ENCODE measurements around the gene CTSF. TPM values are rescaled to one million over a fixed set of nuclear protein-coding genes. Genes with fewer than 3 reads are reported as not detected.

CTSF gene
- total and polyA plus RNA-seq, 3 experiments from 2014 or later: 5.6 to 20.6 (median 6.0) TPM

GRCh38 chr11:66529069-66529468 lies 39.3 kb downstream of the CTSF start:
- Mint-ChIP-seq H3K27ac (no peak overlapping the region), H3K4me3 (no peak overlapping the region)

GRCh38 chr11:66524304-66525040 lies 43.9 kb downstream of the CTSF start:
- no peaks in the 10 kb centered on the region for H3K27me3 ChIP-seq (ENCODE audit: insufficient read depth, low read length, poor library complexity, severe bottlenecking)
- no peaks in the 10 kb centered on the region for H3K9me3 ChIP-seq (ENCODE audit: low read length)
- Mint-ChIP-seq H3K27ac (peak overlapping the region in 1 of 8 donors; percentile 10), H3K9me3 (no peaks in the 10 kb centered on the region), H3K27me3 (no peaks in the 10 kb centered on the region), H3K4me1 (no peaks in the 10 kb centered on the region), H3K36me3 (peaks cover 6 to 66% (median 21%) of the 10 kb centered on the region in 3 donors), H3K4me3 (no peak overlapping the region)
- no peaks in the 10 kb centered on the region for H3K4me1 ChIP-seq (ENCODE audit: insufficient read depth, low read length)
- no peak overlapping the region for H3K4me3 ChIP-seq (ENCODE audit: low read length)
- POLR2A ChIA-PET: interaction anchor here (0.6 kb wide), 1 partner anchor 17 kb away, joined by 3 read pairs; no protein-coding TSS in a partner anchor
- no peak overlapping the region for H3K27ac ChIP-seq (ENCODE audit: low read depth, low read length)
- CTCF ChIA-PET: no interaction called here
- H3K36me3 ChIP-seq (ENCODE audit: insufficient read depth, low read length): peaks cover 8% of the 10 kb centered on the region
- no peak for DNase-seq

More at GRCh38 chr11:66529069-66529468, 39.3 kb downstream of the CTSF start:
- H3K36me3 Mint-ChIP-seq: peaks cover 0 to 53% (median 12%) of the 10 kb centered on the region in 3 donors
- H3K9me3 Mint-ChIP-seq: no peaks in the 10 kb centered on the region
- H3K27me3 Mint-ChIP-seq: peaks cover 0 to under 1% of the 10 kb centered on the region in 2 donors
- DNase-seq: no peak
- Histone ChIP-seq H3K4me1 (ENCODE audit: insufficient read depth, low read length) (no peaks in the 10 kb centered on the region), H3K9me3 (ENCODE audit: low read length) (no peaks in the 10 kb centered on the region), H3K27ac (ENCODE audit: low read depth, low read length) (no peak overlapping the region), H3K36me3 (ENCODE audit: insufficient read depth, low read length) (peaks cover 4% of the 10 kb centered on the region), H3K27me3 (ENCODE audit: insufficient read depth, low read length, poor library complexity, severe bottlenecking) (no peaks in the 10 kb centered on the region), H3K4me3 (ENCODE audit: low read length) (no peak overlapping the region)
- POLR2A ChIA-PET: no interaction called here
- H3K4me1 Mint-ChIP-seq: peaks cover 5 to 9% (median 7%) of the 10 kb centered on the region in 3 donors
- CTCF ChIA-PET: no interaction called here

GRCh38 chr11:66523611-66524010 lies 44.8 kb downstream of the CTSF start:
- CTCF ChIA-PET: no interaction called here
- Histone ChIP-seq H3K27me3 (ENCODE audit: insufficient read depth, low read length, poor library complexity, severe bottlenecking) (no peaks in the 10 kb centered on the region), H3K27ac (ENCODE audit: low read depth, low read length) (no peak overlapping the region), H3K4me3 (ENCODE audit: low read length) (no peak overlapping the region), H3K9me3 (ENCODE audit: low read length) (no peaks in the 10 kb centered on the region), H3K4me1 (ENCODE audit: insufficient read depth, low read length) (no peaks in the 10 kb centered on the region), H3K36me3 (ENCODE audit: insufficient read depth, low read length) (peaks cover 11% of the 10 kb centered on the region)
- Mint-ChIP-seq H3K4me1 (no peaks in the 10 kb centered on the region), H3K27me3 (no peaks in the 10 kb centered on the region), H3K27ac (peak overlapping the region in 2 of 8 donors; percentile 50 to 58), H3K9me3 (no peaks in the 10 kb centered on the region), H3K36me3 (peaks cover 8 to 63% (median 23%) of the 10 kb centered on the region in 3 donors), H3K4me3 (no peak overlapping the region)
- DNase-seq: no peak
- POLR2A ChIA-PET: no interaction called here

Other genes with a start within 250 kb of the CTSF start
- 1 to 10 TPM; 1.5 to 1.7 TPM for gene RIN1, start 232.2 kb downstream of the CTSF start, total RNA-seq
- 2.3 TPM for gene RIN1, start 232.2 kb downstream of the CTSF start, polyA plus RNA-seq
- 10 to 100 TPM; 66.1 to 66.5 TPM for gene BRMS1, start 223.5 kb downstream of the CTSF start, total RNA-seq
- 76.4 TPM for gene BRMS1, start 223.5 kb downstream of the CTSF start, polyA plus RNA-seq
- gene B4GAT1, start 221.0 kb downstream of the CTSF start, total RNA-seq: 10 to 100 TPM; 11.1 to 13.0 TPM
- gene B4GAT1, start 221.0 kb downstream of the CTSF start, polyA plus RNA-seq: 13.3 TPM
- gene SLC29A2, start 196.8 kb downstream of the CTSF start, total RNA-seq: 1 to 10 TPM; 7.9 to 8.5 TPM
- gene SLC29A2, start 196.8 kb downstream of the CTSF start, polyA plus RNA-seq: 1.9 TPM
- gene NPAS4, start 147.6 kb downstream of the CTSF start, total RNA-seq: not detected
- gene NPAS4, start 147.6 kb downstream of the CTSF start, polyA plus RNA-seq: not detected
- 100 to 1,000 TPM; 148 to 152 TPM for gene MRPL11, start 129.8 kb downstream of the CTSF start, total RNA-seq
- gene MRPL11, start 129.8 kb downstream of the CTSF start, polyA plus RNA-seq: 86.9 TPM
- 1 to 10 TPM; 5.3 to 6.6 TPM for gene PELI3, start 101.7 kb downstream of the CTSF start, total RNA-seq
- 7.0 TPM for gene PELI3, start 101.7 kb downstream of the CTSF start, polyA plus RNA-seq
- gene DPP3, start 88.2 kb downstream of the CTSF start, total RNA-seq: 10 to 100 TPM; 67.7 to 80.1 TPM
- gene DPP3, start 88.2 kb downstream of the CTSF start, polyA plus RNA-seq: 32.5 TPM
- 10 to 100 TPM; 17.7 to 21.2 TPM for gene BBS1, start 58.0 kb downstream of the CTSF start, total RNA-seq
- 15.6 TPM for gene BBS1, start 58.0 kb downstream of the CTSF start, polyA plus RNA-seq
- 10 to 100 TPM; 16.6 to 17.1 TPM for gene ZDHHC24, start 22.6 kb downstream of the CTSF start, total RNA-seq
- gene ZDHHC24, start 22.6 kb downstream of the CTSF start, polyA plus RNA-seq: 21.5 TPM
- gene ACTN3, start 21.7 kb downstream of the CTSF start, total RNA-seq: under 1 TPM; 0.31 to 0.33 TPM
- gene ACTN3, start 21.7 kb downstream of the CTSF start, polyA plus RNA-seq: not detected
- under 1 TPM; 0.20 to 0.27 TPM for gene CCDC87, start 24.5 kb upstream of the CTSF start, total RNA-seq
- not detected for gene CCDC87, start 24.5 kb upstream of the CTSF start, polyA plus RNA-seq
- gene CCS, start 24.6 kb upstream of the CTSF start, total RNA-seq: 10 to 100 TPM; 24.1 to 25.7 TPM
- 41.1 TPM for gene CCS, start 24.6 kb upstream of the CTSF start, polyA plus RNA-seq
- gene RBM14, start 48.0 kb upstream of the CTSF start, total RNA-seq: 100 to 1,000 TPM; 152 to 165 TPM
- gene RBM14, start 48.0 kb upstream of the CTSF start, polyA plus RNA-seq: 87.9 TPM
- 100 to 1,000 TPM; 115 to 124 TPM for gene RBM4, start 70.1 kb upstream of the CTSF start, total RNA-seq
- 224 TPM for gene RBM4, start 70.1 kb upstream of the CTSF start, polyA plus RNA-seq
- gene RBM4B, start 109.3 kb upstream of the CTSF start, total RNA-seq: 10 to 100 TPM; 19.5 to 20.0 TPM
- 13.1 TPM for gene RBM4B, start 109.3 kb upstream of the CTSF start, polyA plus RNA-seq
- under 1 TPM; 0.81 to 0.84 TPM for gene SPTBN2, start 160.6 kb upstream of the CTSF start, total RNA-seq
- not detected for gene SPTBN2, start 160.6 kb upstream of the CTSF start, polyA plus RNA-seq

Measured in CD8-positive, alpha-beta memory T cell (primary cell).